Measurements from ENCODE around the gene TCEAL4. TPM values are rescaled to one million over a fixed set of nuclear protein-coding genes. Genes with fewer than 3 reads are reported as not detected.
A peak's percentile ranks its signal among the peaks of the same experiment; 100 is the strongest.

TCEAL4 gene
- total and polyA plus RNA-seq, 7 donors: 54.8 to 366 (median 127) TPM

GRCh38 chrX:103607364-103608305, 22.3 kb downstream of the TCEAL4 start, which contains the start of gene TCEAL3:
Gene TCEAL3, plus strand, starts transcription at chrX:103607963. Its CDS starts 1,102 bp downstream, at chrX:103609065.
- Histone ChIP-seq H3K36me3 (peaks cover 0 to 3% (median 0%) of the 10 kb centered on the region in 4 donors), H3K4me3 (peak within 1 kb of the TSS; percentile 60 to 76 (median 72)), H3K27me3 (no peaks in the 10 kb centered on the region), H3K4me1 (no peaks in the 10 kb centered on the region), H3K9me3 (no peaks in the 10 kb centered on the region), H3K27ac (peak within 1 kb of the TSS; percentile 90 to 95 (median 90))
- intact Hi-C loops (cut with DNase I): loop anchor here (2.0 kb wide), 1 partner anchor 21 kb away; the partner anchor contains the start of gene TCEAL1
- WGBS, 2 donors: 0 to 1% methylated on average over 59 of the region's 59 CpGs
- no peak for TF ChIP-seq EP300 (IDR thresholded peaks at IDR 0.05)
- TF ChIP-seq POLR2A (IDR thresholded peaks at IDR 0.05): peak; percentile 24 to 40
- TF ChIP-seq CTCF (IDR thresholded peaks at IDR 0.05): no peak
- TF ChIP-seq POLR2AphosphoS5 (IDR thresholded peaks at IDR 0.05): peak; percentile 64 to 92 (median 78)
- DNase-seq: peak; percentile 82

GRCh38 chrX:103608306-103608963, 23.1 kb downstream of the TCEAL4 start:
- no peaks in the 10 kb centered on the region for H3K27me3 ChIP-seq
- peak overlapping the region; percentile 90 to 95 (median 90) for H3K27ac ChIP-seq
- no peaks in the 10 kb centered on the region for H3K4me1 ChIP-seq
- no peaks in the 10 kb centered on the region for H3K36me3 ChIP-seq
- WGBS, 2 donors: 21 to 42% methylated on average over 21 of the region's 21 CpGs
- no peak for DNase-seq
- TF ChIP-seq EP300 (IDR thresholded peaks at IDR 0.05) (no peak), POLR2AphosphoS5 (IDR thresholded peaks at IDR 0.05) (no peak), POLR2A (IDR thresholded peaks at IDR 0.05) (no peak), CTCF (IDR thresholded peaks at IDR 0.05) (no peak)
- intact Hi-C loops (cut with DNase I): loop anchor here (2.0 kb wide), 1 partner anchor 20 kb away; the partner anchor contains the start of gene TCEAL1
- no peaks in the 10 kb centered on the region for H3K9me3 ChIP-seq
- H3K4me3 ChIP-seq: peak overlapping the region; percentile 60 to 76 (median 72)

GRCh38 chrX:103610282-103610681, 25.0 kb downstream of the TCEAL4 start:
- no peak for TF ChIP-seq POLR2A (IDR thresholded peaks at IDR 0.05)
- TF ChIP-seq POLR2AphosphoS5 (IDR thresholded peaks at IDR 0.05): no peak
- TF ChIP-seq CTCF (IDR thresholded peaks at IDR 0.05): no peak
- no peak for TF ChIP-seq EP300 (IDR thresholded peaks at IDR 0.05)
- H3K4me1 ChIP-seq: no peaks in the 10 kb centered on the region
- no peak overlapping the region for H3K4me3 ChIP-seq
- H3K36me3 ChIP-seq: no peaks in the 10 kb centered on the region
- WGBS, 2 donors: 53 to 80% methylated on average over 1 of the region's 1 CpG
- intact Hi-C loops (cut with DNase I): no loop called here
- no peaks in the 10 kb centered on the region for H3K27me3 ChIP-seq
- no peak overlapping the region for H3K27ac ChIP-seq
- H3K9me3 ChIP-seq: no peaks in the 10 kb centered on the region
- DNase-seq: no peak

- H3K36me3 ChIP-seq: no peaks in the 10 kb centered on the region
- no peak overlapping the region for H3K4me3 ChIP-seq
- 83 to 86% methylated on average over 1 of the region's 1 CpG for WGBS, 2 donors
Observed at GRCh38 chrX:103613362-103613890, 28.1 kb downstream of the TCEAL4 start.

More at GRCh38 chrX:103613362-103613890, 28.1 kb downstream of the TCEAL4 start:
- Histone ChIP-seq H3K27ac (no peak overlapping the region), H3K27me3 (no peaks in the 10 kb centered on the region), H3K9me3 (no peaks in the 10 kb centered on the region), H3K4me1 (no peaks in the 10 kb centered on the region)
- TF ChIP-seq EP300 (IDR thresholded peaks at IDR 0.05) (no peak), CTCF (IDR thresholded peaks at IDR 0.05) (no peak), POLR2AphosphoS5 (IDR thresholded peaks at IDR 0.05) (no peak), POLR2A (IDR thresholded peaks at IDR 0.05) (no peak)
- DNase-seq: no peak
- intact Hi-C loops (cut with DNase I): no loop called here

Data from sigmoid colon (tissue), 7 donors.